Tibial nerve (tissue), 4 donors: ENCODE data around the gene MERTK. TPM values are rescaled to one million over a fixed set of nuclear protein-coding genes. Genes with fewer than 3 reads are reported as not detected.

ENCODE experiments used
- DNase-seq, 2 donors: peaks; one replicate each; pipeline ENCODE4 v3.0.0-alpha.2; 2019; ENCODE audit warnings: low spot score in 2 of 2
- H3K27ac ChIP-seq, 4 donors: fragments of 200-600 bp; sonication (generic) in 3 of 4; one replicate each; pipeline ENCODE4 v1.5.1; 2017 to 2019; ENCODE audit warnings: mild to moderate bottlenecking in 1 of 4
- H3K27me3 ChIP-seq, 2 donors: fragments of 200-600 bp; sonication (generic) in 1 of 2; one replicate each; pipeline versions ENCODE4 v1.5.1 to v1.6.0; 2017 to 2019
- H3K36me3 ChIP-seq, 3 donors: fragments of 200-600 bp; sonication (generic); one replicate each; pipeline ENCODE4 v1.5.1; 2018 to 2019
- H3K4me1 ChIP-seq, 4 donors: fragments of 200-600 bp; sonication (generic) in 3 of 4; one replicate each; pipeline ENCODE4 v1.5.1; 2017 to 2019
- H3K4me3 ChIP-seq, 4 donors: fragments of 200-600 bp; sonication (generic) in 3 of 4; one replicate each; pipeline ENCODE4 v1.5.1; 2017 to 2019; ENCODE audit warnings: mild to moderate bottlenecking in 1 of 4, moderate library complexity in 1 of 4
- H3K9me3 ChIP-seq, 4 donors: fragments of 200-600 bp; sonication (generic) in 3 of 4; one replicate each; pipeline ENCODE4 v1.5.1; 2017 to 2019
- EP300 ChIP-seq, 2 donors: sonication (generic); formaldehyde crosslinking; IDR thresholded peaks; one replicate each; pipeline ENCODE4 v1.6.1; 2017; ENCODE audit warnings: antibody characterized with exemption in 2 of 2, mild to moderate bottlenecking in 1 of 2
- POLR2A ChIP-seq, 2 donors: fragments of 450-650 bp; IDR thresholded peaks; one replicate each; pipeline ENCODE4 v1.6.1; 2017; ENCODE audit warnings: antibody characterized with exemption in 2 of 2, mild to moderate bottlenecking in 2 of 2, moderate library complexity in 2 of 2
- WGBS, 2 donors: methylation state at CpG; one replicate each; pipeline ENCODE4 v1.1.5; 2018; 5-methylcytosine and 5-hydroxymethylcytosine counted together
- total RNA-seq, 4 donors: library from RNA; depleted of rRNA; stranded (reverse); fragments of >200 nt; gene quantifications; one replicate each; pipeline ENCODE4 v1.1.0, GENCODE V29; 2016
- TF ChIP-seq, protein P1 (sequence below), 5 experiments: fragments of 200-600 bp in 3 of 5; fragments of 450-650 bp in 2 of 5; sonication (generic) in 3 of 5; IDR thresholded peaks; one replicate each; pipeline ENCODE4 v1.5.1; 2016 to 2019; ENCODE audit warnings: antibody characterized with exemption in 5 of 5, mild to moderate bottlenecking in 3 of 5, moderate library complexity in 2 of 5

Gene MERTK
- total RNA-seq, 4 donors from 2014 or later: 22.7 to 61.8 (median 29.3) TPM

DNA sequence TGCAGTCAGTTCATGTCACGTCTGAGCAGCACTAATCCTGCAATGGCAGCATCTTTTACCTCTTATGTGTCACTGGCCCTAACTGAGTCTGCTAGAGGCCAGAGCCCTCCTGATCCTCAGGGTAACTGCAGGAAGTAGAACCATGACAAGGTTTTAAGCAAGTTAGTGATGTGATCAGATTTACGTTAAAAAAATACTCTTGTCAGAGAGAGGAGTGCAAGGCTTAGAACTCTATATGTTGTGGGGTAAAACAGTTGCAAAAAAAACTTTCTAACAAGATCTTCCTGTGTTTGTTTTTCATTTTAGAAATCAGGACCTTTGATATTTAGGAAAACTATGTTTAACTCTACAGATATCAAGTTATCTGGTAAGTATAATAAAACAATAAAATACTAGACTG is 161.3 kb downstream of the MERTK start:
- Histone ChIP-seq H3K27ac (no peak overlapping the region), H3K4me1 (peaks cover 0 to 15% (median 7%) of the 10 kb centered on the region in 4 donors)

DNA sequence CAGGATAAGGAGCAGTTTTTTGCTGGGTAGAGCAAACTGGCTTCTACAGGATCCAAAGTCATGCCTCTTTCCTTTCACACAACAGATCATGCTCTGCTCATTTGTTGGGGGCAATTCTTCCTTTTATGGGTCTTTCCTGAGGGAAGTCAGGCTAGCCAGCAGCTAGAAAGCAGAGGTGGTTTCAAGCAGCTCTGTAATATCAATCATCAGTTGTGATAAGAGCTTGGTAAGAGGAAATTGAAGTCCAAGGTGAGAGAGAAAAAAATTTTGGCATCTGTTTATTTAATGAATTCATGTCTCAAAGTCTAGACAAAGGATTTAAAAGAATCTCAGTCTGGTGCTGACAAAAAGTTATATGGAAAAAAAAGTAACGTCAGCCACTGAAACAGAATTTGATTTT is 162.9 kb downstream of the MERTK start:
- Histone ChIP-seq H3K9me3 (no peaks in the 10 kb centered on the region), H3K27ac (no peak overlapping the region), H3K27me3 (no peaks in the 10 kb centered on the region), H3K36me3 (peaks cover 0 to 48% (median 10%) of the 10 kb centered on the region in 3 donors), H3K4me1 (peaks cover 0 to 12% (median 7%) of the 10 kb centered on the region in 4 donors), H3K4me3 (no peak overlapping the region)
- no peak for DNase-seq
- TF ChIP-seq POLR2A (IDR thresholded peaks at IDR 0.05) (no peak), EP300 (IDR thresholded peaks at IDR 0.05) (no peak)
- TF ChIP-seq, protein P1, sequence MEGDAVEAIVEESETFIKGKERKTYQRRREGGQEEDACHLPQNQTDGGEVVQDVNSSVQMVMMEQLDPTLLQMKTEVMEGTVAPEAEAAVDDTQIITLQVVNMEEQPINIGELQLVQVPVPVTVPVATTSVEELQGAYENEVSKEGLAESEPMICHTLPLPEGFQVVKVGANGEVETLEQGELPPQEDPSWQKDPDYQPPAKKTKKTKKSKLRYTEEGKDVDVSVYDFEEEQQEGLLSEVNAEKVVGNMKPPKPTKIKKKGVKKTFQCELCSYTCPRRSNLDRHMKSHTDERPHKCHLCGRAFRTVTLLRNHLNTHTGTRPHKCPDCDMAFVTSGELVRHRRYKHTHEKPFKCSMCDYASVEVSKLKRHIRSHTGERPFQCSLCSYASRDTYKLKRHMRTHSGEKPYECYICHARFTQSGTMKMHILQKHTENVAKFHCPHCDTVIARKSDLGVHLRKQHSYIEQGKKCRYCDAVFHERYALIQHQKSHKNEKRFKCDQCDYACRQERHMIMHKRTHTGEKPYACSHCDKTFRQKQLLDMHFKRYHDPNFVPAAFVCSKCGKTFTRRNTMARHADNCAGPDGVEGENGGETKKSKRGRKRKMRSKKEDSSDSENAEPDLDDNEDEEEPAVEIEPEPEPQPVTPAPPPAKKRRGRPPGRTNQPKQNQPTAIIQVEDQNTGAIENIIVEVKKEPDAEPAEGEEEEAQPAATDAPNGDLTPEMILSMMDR (IDR thresholded peaks at IDR 0.05): no peak
- 77 to 88% methylated on average over 1 of the region's 1 CpG for WGBS, 2 donors

More for the DNA sequence above, 161.3 kb downstream of the MERTK start:
- 89 to 93% methylated on average over 2 of the region's 2 CpGs for WGBS, 2 donors
- Histone ChIP-seq H3K4me3 (no peak overlapping the region), H3K27me3 (no peaks in the 10 kb centered on the region), H3K9me3 (no peaks in the 10 kb centered on the region), H3K36me3 (peaks cover 0 to 35% (median 10%) of the 10 kb centered on the region in 3 donors)
- no peak for DNase-seq
- TF ChIP-seq POLR2A (IDR thresholded peaks at IDR 0.05): no peak
- no peak for TF ChIP-seq EP300 (IDR thresholded peaks at IDR 0.05)
- TF ChIP-seq, protein P1 (IDR thresholded peaks at IDR 0.05): no peak

DNA sequence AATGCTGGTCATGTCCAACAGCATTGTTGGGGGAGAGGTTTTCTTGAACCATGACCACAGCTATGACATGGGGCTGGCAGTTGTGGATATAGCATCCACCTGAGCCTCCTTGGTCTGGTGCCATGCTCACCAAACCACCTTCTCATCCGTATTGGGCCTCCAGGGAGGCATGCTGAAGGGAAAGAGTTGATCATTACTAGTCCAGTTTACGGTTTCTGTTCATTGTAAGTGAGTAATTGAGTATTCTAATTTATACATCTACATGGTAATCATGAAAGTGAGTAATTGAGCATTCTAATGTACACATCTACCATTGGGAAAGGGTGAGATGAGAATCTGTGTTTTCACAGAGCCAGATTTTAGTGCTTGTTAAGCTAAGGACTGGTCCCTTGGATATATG is 163.4 kb downstream of the MERTK start:
- TF ChIP-seq, protein P1 (IDR thresholded peaks at IDR 0.05): no peak
- TF ChIP-seq EP300 (IDR thresholded peaks at IDR 0.05) (no peak), POLR2A (IDR thresholded peaks at IDR 0.05) (no peak)
- 89 to 93% methylated on average over 2 of the region's 2 CpGs for WGBS, 2 donors
- Histone ChIP-seq H3K36me3 (peaks cover 0 to 49% (median 11%) of the 10 kb centered on the region in 3 donors), H3K27me3 (no peaks in the 10 kb centered on the region), H3K4me1 (peaks cover 0 to 7% (median 4%) of the 10 kb centered on the region in 4 donors), H3K9me3 (no peaks in the 10 kb centered on the region), H3K4me3 (no peak overlapping the region), H3K27ac (no peak overlapping the region)
- DNase-seq: no peak

DNA sequence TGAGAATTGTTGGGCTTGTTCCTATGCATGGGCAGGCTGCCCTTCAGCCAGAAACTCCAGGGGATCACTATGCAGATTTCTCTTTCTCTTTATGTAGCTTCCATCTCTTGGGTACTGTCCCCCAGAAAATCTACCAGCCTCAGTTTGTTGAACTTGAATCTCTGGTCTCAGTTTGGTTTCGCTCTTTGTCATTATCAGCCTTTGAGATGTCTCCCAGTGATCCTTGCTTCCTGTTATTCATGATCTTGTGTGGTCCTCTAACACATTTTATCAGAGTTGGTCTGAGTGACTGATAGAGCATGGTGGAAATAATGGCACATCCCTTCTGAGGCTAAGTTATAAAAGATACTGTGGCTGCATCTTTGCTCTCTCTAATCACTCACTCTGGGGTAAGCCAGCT is 164.5 kb downstream of the MERTK start:
- Histone ChIP-seq H3K27me3 (no peaks in the 10 kb centered on the region), H3K4me1 (no peaks in the 10 kb centered on the region), H3K36me3 (peaks cover 0 to 59% (median 20%) of the 10 kb centered on the region in 3 donors), H3K4me3 (no peak overlapping the region), H3K27ac (no peak overlapping the region), H3K9me3 (no peaks in the 10 kb centered on the region)
- no peak for DNase-seq
- no peak for TF ChIP-seq EP300 (IDR thresholded peaks at IDR 0.05)
- TF ChIP-seq POLR2A (IDR thresholded peaks at IDR 0.05): no peak
- TF ChIP-seq, protein P1 (IDR thresholded peaks at IDR 0.05): no peak
- 96% methylated on average over 1 of the region's 1 CpG for WGBS, 2 donors

DNA sequence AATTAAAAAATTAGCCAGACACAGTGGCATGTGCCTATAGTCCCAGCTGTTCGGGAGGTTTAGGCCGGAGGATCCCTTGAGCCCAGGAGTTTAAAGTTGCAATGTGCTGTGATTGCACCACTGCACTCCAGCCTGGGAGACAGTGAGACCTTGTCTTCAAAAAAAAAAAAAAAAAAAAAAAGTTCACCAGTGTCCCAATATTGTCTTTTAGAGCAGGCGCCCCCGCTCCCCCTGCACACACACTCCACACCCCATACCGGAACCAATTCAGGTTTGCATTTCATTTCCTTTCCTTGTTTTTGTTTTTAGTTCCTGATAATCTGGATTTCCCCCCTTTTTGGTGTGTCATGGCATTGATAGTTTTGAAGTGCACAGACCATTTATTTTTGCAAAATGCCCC is 167.1 kb downstream of the MERTK start:
- Histone ChIP-seq H3K27ac (no peak overlapping the region), H3K27me3 (no peaks in the 10 kb centered on the region), H3K9me3 (peaks cover 0 to 6% (median 0%) of the 10 kb centered on the region in 4 donors), H3K36me3 (peaks cover 2 to 79% (median 22%) of the 10 kb centered on the region in 3 donors), H3K4me3 (no peak overlapping the region), H3K4me1 (no peaks in the 10 kb centered on the region)
- 70 to 87% methylated on average over 5 of the region's 5 CpGs for WGBS, 2 donors
- TF ChIP-seq, protein P1 (IDR thresholded peaks at IDR 0.05): no peak
- TF ChIP-seq POLR2A (IDR thresholded peaks at IDR 0.05): no peak
- TF ChIP-seq EP300 (IDR thresholded peaks at IDR 0.05): no peak
- DNase-seq: no peak
